Activated T-helper 9 cell treated with anti-CD3 and anti-CD28 coated beads, Interleukin-2, amount 50 U/mL, for 16 hours (primary cell): ENCODE results near the gene DUSP8.

Experiments
- DNase-seq: peaks from one replicate; pipeline ENCODE4 v3.0.0-alpha.2; 2020; ENCODE audit warnings: low read depth

Gene DUSP8

DNA sequence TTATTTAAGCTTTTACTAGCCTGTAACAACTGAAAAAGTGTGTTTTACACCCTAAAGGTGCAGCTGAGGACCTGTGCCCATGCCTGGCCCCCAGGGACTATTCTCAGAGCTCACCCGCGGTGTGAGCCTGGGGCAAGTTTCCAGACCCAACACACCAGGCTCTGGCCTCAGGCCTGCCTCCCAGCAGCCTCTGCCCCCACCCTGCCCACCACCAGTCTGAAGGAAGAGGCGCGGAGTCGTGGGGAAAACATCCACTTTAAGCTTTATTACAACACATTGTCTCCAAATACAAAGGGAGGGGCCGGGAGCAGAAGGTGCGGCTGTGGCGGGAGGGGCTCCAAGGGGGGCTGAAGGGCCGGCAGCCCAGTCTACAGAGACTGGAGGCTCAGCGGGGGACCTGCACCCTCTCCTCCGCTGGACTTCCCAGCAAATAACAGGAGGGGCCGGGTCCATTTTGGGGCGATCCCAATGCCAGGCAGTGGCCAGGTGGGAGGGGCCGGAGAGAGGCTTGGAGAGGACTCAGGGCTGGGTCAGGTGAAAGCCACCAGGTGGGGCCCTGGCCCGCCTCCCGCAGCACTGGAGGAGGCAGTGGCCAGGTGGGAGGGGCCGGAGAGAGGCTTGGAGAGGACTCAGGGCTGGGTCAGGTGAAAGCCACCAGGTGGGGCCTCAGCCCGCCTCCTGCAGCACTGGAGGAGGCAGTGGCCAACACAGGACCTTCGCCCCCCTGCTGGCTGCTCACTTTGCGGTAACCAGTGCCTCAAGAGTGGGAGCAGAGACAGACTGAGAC lies 18.1 kb downstream of the DUSP8 start:
- DNase-seq, result no peak

- no peak for DNase-seq
Observed at GRCh38 chr11:1549338-1550330, 22.4 kb downstream of the DUSP8 start.

GRCh38 chr11:1548221-1549070 lies 23.6 kb downstream of the DUSP8 start:
- DNase-seq, result no peak

GRCh38 chr11:1547467-1548098 lies 24.5 kb downstream of the DUSP8 start:
- DNase-seq, result no peak

DNA sequence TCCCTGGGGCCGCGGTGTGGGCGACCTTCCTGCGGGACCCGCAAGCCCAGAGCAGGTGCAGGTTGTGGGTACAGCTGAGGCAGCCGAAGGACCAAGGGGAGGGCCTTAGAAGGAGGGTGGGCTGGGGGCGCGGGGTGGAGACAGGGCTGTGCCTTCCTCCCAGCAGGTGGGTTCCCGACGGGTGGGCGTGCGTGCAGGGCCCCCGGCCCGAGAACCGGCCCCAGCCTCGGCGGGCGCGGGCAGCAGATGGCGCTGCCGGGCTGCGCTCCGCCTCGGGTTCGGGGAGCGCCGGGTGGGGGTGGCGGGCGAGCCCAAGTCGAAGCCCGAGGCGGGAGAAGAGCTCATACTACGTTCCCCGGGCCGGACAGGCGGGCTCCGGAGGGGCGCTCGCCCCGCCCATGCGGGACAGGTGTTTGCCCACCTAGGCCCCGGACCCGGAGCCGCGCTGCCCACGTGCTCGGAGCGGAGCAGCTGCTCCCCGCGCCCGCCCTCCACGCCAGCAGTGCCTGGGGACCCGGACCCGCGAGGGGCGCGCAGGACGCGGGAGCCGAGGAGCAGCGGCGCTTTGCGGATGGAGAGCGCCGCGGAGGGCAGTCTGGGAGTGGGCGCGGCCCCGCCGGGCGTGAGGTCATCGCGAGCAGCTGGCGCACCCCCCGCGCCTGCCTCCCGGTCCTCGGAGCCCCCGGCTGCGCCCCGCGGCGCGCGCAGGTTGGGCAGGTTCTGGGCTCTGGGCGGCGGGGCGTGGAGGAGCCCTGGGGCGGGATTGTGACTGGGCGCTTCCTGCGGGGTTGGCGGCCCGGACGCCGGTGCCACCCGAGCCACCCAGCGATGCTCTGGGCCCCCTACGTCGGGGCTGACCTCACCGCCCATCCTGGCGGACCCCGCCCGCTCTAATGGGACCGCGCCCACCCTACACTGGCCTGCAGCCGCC lies 25.3 kb downstream of the DUSP8 start:
- DNase-seq, result no peak

- DNase-seq, result no peak
Observed at GRCh38 chr11:1546077-1546535, 26.0 kb downstream of the DUSP8 start.

DNA sequence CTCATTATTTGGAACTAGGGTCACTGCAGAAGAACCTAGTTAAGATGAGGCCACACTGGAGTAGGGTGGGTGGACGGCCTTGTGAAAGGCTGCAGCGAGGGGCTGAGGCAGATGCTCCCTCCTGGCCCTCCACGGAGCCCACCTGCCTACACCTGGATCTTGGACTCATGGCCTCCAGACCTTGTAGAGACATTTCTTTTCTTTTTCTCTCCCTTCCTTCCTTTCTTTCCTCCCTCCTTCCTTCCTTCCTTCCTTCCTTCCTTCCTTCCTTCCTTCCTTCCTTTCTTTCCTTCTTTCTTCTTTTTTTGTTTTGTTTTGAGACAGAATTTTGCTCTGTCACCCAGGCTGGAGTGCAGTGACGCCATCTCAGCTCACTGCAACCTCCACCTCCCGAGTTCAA lies 26.6 kb downstream of the DUSP8 start:
- DNase-seq, result no peak

DNA sequence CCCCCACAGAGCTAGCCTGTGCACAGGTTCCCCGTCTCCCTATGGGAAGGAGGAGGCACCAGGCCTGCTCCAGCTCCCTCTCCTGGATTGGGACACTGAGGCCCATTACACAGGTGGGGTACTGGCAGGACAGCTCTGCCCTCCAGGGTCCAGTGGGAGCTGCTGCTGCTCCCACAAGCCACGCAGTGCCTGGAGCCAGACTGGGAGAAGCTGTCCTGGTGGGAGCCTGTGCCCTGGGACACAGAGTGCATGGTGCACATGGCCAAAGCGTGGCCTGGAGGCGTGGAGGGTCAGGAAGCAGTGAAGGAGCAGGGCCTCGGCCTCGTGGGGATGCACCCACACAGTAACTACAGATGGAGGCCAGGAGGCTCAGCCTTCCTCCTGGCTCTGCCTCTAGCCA lies 27.5 kb downstream of the DUSP8 start:
- no peak for DNase-seq

DNA sequence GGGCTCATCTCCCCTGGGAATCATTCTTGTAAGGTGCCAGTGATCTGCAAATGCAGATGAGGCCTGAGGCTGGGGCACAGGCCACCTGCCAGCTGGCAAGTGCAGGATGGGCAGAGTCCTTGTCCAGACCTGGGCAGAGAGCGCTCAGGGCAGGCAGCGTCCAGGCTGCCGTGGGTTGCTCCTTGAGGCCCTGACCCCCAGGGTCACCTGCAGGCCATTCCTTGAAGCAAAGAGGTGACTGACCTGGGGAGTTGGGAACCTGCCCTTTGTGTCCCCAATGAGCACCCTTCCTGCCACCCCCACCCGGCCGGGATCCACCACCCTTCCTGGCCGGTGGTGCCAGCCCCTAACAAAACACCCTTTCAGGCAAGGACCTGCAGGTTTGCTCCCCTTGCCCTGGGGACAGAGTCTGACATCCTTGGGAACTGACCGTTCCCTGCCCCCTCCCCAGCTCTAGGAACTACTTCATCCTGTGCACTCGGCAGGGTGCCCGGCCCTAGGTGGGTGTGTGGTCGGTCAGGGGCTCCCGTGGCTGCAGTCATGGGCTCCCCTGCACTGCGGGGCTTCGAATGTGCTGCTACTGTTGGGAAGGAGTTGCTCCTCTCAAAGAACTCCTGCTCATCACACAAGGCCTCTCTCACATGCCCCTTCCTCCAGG lies 28.3 kb downstream of the DUSP8 start:
- DNase-seq, result no peak

GRCh38 chr11:1542267-1542666 lies 29.8 kb downstream of the DUSP8 start:
- no peak for DNase-seq

- DNase-seq, result no peak
Observed at GRCh38 chr11:1541474-1542204, 30.4 kb downstream of the DUSP8 start.

GRCh38 chr11:1540074-1540473 lies 32.0 kb downstream of the DUSP8 start:
- DNase-seq, result no peak

DNA sequence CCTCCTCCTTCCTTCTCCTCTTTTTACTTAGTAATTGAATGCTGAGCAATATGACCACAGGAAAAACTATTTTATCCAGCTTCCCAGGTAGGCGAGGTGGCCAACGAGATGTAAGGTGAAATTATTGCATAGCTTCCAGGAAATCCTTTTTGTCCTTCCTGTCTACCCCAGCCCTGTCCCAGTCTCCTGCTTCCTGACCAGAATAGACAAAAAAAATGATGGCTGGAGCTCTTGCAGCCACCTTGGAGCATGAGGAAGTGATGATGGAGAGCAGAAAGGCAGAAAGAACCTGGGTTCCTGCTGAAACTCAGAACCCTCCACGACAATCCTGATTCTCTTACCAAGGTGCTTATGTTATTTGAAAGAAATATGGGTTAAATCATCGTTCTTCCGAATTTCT lies 33.9 kb downstream of the DUSP8 start:
- no peak for DNase-seq

DNA sequence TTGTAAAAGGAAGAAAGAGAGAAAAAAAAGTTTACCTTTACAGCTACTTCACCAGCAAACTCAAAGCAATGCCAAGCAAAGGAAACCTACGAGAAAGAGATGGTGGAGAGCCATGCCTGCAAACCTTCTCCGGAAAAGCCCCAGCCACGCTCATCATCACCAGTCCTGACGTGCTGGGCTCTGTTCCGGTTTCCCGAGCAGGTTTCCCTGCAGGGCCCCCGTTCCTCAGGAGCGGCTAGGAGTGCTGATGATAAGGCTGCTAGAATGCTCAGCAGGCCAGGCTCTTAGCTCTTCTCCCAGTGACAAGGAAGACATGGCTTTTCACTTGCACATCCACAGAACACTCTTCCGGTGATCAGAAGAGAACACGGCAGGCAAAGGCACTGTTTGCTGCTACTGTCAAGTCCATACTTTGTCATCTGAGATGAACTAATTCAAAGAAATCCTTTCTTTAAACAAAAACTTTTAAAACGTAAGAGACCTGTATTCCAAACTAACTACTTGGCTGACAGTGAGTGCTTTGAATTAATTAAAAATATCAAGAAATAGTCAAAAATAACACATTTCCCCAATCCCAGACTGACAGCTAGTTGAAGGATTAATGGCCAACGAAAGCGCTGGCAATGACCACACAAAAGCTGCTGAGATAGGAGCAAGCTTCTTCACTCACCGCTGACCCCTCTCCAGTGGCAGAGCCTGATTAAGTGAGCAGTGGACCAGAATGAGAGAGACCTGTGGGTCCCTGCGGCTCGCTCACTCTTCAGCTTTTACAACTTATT lies 35.8 kb downstream of the DUSP8 start:
- no peak for DNase-seq

GRCh38 chr11:1534682-1535081 lies 37.4 kb downstream of the DUSP8 start:
- no peak for DNase-seq

- DNase-seq, result no peak
Observed at GRCh38 chr11:1534171-1534570, 37.9 kb downstream of the DUSP8 start.

GRCh38 chr11:1533342-1533725 lies 38.7 kb downstream of the DUSP8 start:
- no peak for DNase-seq

DNA sequence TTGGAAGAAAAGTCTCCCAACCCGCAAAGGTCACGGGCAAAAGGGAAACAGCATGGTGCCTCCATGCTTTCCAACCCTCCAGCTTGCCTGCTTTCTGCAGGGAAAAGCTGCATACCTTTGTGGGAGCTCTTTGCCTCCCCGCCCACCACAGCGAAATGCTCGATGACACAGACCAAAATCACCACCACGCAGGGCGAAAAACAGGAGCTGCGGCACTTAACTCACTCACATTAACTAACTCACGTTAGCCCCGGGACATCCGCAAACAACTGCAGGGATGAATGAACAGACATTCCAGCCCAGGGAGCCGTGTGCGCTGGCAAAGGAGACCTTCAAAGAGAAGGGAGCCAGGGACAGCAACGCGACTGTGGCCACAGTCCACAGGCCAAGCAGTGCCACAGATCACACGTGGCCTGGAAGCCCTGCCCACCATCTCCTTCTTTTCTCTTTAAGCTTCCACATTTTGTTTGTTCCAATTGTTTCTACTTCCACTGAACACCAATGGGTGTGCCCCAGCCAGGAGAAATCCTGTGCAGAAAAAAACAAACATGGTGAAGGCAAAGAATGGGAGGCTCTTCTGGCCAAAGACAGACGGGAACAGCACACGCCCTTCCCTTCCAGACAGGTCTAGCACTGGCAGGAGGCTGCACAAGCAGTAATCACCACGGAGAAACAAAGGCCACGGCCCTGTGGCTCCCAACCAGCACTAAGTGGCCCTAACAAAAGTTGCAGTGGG lies 39.3 kb downstream of the DUSP8 start:
- DNase-seq, result no peak
